Measurements from ENCODE around the gene LTA4H.
A peak's percentile ranks its signal among the peaks of the same experiment; 100 is the strongest.

Gene LTA4H

GRCh38 chr12:96057986-96058553 is 22.7 kb upstream of the LTA4H start:
- no peak for DNase-seq (ENCODE audit: low read depth)

GRCh38 chr12:96056646-96057455 is 21.5 kb upstream of the LTA4H start:
- no peak for DNase-seq (ENCODE audit: low read depth)

- DNase-seq (ENCODE audit: low read depth), result no peak
Observed at GRCh38 chr12:96054244-96054610, 18.8 kb upstream of the LTA4H start.

- no peak for DNase-seq (ENCODE audit: low read depth)
Observed at GRCh38 chr12:96053476-96054243, 18.3 kb upstream of the LTA4H start.

GRCh38 chr12:96051756-96052485 is 16.5 kb upstream of the LTA4H start:
- DNase-seq (ENCODE audit: low read depth), result no peak

- no peak for DNase-seq (ENCODE audit: low read depth)
Observed at GRCh38 chr12:96050139-96050538, 14.8 kb upstream of the LTA4H start.

GRCh38 chr12:96049101-96049500 is 13.7 kb upstream of the LTA4H start:
- DNase-seq (ENCODE audit: low read depth), result no peak

- DNase-seq (ENCODE audit: low read depth), result no peak
Observed at GRCh38 chr12:96048393-96048969, 13.1 kb upstream of the LTA4H start.

GRCh38 chr12:96047229-96048211 is 12.1 kb upstream of the LTA4H start:
- peak; percentile 60 for DNase-seq (ENCODE audit: low read depth)

GRCh38 chr12:96046543-96047228 is 11.3 kb upstream of the LTA4H start:
- no peak for DNase-seq (ENCODE audit: low read depth)

GRCh38 chr12:96045566-96045965 is 10.2 kb upstream of the LTA4H start:
- no peak for DNase-seq (ENCODE audit: low read depth)

- DNase-seq (ENCODE audit: low read depth), result no peak
Observed at GRCh38 chr12:96044943-96045290, 9.5 kb upstream of the LTA4H start.

GRCh38 chr12:96044017-96044942 is 8.9 kb upstream of the LTA4H start:
- DNase-seq (ENCODE audit: low read depth), result peak; percentile 58

GRCh38 chr12:96041181-96041580 is 5.8 kb upstream of the LTA4H start:
- no peak for DNase-seq (ENCODE audit: low read depth)

- no peak for DNase-seq (ENCODE audit: low read depth)
Observed at GRCh38 chr12:96040305-96041133, 5.1 kb upstream of the LTA4H start.

GRCh38 chr12:96039516-96039915 is 4.1 kb upstream of the LTA4H start:
- DNase-seq (ENCODE audit: low read depth), result no peak

GRCh38 chr12:96036765-96037455 is 1.5 kb upstream of the LTA4H start:
- peak; percentile 43 for DNase-seq (ENCODE audit: low read depth)

Data from fibroblast of gingiva (primary cell).